GM18907 (cell line): Measurements from ENCODE around the gene HPCA.

Experiments
- ATAC-seq: cut with Tn5 transposase; IDR thresholded peaks from one replicate; pipeline ENCODE4 v1.9.1; 2021; ENCODE audit warnings: mild to moderate bottlenecking, moderate library complexity; ENCODE audit not compliant: unreplicated experiment

The HPCA gene

DNA sequence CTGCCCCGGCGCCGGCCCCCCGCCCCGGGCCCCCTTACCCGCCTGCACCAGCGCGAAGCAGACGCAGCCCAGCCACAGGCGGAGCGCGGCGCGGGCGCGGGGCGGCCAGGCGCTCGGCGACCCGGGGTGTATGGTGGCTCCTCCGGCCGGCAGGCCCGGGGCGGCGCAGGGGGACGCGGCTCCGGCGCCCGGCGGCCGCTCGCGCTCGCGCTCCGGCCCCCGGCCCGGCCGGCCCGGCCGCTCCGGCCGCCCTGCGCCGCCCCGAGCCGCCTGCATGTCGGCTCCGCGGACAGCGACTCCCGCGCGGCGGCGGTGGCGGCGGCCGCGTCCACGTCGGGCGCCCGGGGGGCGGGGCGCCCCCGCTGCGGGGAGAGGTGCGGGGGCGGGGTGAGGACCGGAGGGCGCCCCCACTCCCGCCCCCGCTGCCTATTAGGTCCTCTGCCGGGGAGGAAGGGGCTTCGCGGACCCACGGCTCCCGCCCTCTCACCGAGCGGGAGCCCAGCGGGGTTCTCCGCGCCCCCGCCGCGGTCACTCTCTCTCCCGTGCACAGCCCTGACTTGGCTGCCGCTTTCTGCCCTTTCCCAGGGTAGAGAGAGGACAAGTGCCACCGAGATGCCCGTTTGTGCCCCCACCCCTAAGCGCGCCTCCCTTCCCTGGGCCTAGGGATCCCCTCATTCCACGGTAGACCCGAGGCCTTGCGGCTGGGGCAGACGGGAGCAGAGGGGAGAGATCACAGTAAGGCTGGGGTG, 15.5 kb upstream of the HPCA start, which contains the start of gene FNDC5:
TSS of gene FNDC5 (minus strand) at position 298 of the 749 bp plus-strand sequence.
- ATAC-seq = no peak

DNA sequence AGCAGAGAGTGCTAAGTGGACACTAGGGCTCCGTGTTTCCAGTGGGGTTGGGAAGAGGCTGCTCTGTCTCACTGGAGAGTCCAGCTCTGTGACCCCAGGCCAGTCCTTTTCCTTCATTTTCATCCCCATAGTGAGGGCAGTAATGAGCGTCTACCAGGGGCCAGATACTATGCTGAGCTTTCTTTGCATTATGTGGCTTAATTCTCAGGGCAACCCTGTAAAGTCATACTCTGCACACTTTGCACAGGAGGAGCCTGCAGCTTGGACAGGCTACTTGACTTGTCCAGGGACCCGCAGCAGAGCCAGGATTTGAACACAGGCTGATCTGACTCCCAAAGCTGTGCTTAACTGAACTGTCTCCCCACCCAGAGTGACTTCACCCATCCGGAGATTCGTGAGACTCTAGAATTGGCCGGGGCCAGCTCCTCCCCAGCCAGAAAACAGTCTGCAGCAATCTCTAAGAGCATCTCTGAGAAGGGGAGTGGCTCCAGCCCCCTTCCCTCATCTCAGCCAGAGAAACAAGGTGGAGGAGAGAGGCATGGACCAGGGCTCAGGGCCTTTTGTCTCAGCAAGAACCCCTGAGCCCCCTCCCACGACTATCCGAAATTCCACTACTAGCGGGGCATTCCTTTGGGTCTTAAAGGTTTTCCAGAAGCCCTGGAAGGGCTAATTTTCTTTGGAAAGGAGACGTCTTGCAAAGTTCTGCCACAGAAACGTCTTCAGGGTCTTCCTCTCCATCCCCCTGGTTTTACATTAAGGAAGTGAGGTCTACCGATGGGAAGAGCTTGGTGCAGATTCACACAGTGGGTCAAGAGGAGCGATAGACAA, 14.7 kb upstream of the HPCA start:
- ATAC-seq = no peak

DNA sequence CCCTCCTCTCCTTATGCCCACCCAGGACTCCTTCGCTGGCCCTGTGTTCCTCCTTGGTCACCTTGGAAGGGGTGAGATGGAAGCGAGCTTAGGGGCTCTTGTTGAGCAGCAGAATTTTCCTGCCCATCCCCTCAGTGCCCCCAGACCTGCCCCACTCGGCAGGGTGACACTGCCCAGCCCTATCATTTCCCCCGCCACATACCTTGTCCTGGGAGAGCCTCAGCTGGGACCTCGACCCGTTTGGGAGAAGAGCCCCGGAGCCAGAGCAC, 14.2 kb upstream of the HPCA start:
- ATAC-seq = no peak

DNA sequence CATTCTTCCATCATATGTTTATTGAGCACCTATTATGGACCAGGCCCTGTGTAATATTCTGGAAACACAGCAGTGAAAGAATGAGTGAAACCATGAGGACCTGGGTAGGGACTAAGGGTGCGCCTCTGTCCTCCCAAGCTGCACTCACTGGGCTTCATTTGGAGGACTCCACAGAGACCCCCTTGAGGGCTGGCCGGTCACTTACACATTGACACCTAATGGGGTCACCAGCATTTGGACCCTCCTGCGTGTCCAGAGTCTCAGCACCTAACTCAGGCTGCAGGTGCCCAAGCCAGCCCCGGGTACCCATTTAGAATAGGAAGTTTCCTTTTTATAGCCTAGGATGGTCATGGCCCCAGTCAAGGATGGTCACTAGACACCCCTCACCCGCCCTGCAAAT, 12.8 kb upstream of the HPCA start:
- ATAC-seq = no peak

DNA sequence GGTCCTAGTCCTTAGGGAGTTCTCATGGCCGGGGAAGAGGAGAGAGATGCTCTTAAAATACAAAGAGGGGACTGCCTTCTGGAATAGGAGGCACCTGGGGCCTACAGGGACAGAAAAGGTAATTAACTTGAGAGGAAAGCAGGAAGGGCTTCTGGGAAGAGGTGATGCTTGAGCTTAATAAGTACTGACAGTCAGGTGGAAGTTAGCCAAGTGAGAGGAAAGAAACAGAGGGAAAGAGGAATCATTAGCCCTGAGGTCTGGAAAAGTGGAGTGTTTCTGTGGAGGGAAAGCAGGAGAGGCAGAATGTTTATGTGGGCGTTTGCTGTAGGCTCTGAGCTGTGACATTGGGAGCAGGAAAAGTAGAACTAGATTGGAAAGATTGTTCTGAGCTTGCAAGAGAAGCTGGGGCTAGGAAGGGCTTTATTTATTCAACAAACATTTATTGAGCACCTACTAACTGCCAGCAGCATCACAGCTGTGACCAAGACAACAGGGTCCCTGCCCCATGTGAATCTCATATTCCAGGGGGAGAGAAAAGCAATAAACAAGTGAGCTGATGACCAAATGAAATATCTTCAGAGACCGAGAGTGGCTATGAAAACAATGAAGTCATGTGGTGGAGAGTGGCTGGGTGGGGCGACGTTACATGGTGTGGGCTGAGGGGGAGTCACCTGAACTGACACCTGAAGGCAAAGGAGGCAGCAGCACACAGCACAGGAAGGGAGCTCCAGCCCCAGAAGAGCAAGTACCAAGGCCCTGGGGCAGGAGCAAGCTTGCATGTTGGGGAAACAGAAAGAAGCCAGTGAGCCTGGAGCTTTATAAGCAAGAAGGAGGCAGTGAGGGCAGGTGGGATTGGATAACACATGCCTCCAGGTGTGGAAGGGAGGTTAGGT, 11.2 kb upstream of the HPCA start:
- ATAC-seq = no peak

DNA sequence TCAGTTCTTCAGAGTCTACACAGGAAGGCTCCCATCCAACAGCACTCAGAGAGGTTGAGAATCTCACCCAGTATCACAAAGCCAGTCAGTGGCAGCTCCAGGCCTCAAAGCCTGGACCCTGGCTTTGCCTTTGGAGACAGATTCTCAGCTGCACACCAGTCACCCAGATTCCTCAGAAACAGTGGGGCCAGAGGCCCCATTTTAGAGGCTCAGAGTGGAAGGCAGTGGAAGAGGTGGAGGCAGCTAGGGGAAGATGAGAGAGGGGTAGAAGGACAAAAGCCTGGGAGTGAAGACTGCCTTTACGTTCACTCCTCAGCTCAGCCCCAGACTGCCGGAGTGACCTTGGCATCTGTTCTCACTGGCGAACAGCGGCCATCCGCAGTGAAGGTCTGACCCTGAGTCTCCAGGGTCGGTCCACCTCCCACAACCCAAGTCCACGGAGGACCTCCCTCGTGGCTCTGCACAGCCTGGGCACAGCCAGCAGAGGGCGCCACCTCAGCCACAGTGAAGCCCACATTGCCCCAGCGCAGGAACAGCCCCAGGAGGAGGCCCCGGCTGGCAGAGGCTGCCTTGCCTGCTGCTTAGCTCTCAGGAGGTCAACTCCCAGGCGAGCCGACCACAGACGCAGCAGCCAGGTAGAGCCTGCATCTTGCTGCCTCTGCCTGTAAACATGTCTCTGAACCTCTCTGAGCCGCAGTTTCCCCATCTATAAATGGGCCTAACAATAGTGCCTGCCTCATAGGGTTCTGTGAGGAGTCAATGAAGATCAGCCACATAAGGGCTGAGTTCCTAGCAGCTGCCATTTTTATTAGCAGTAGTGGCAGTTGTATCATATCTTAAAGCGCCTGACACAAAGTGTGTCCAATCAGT, 9.7 kb upstream of the HPCA start:
- no peak for ATAC-seq

DNA sequence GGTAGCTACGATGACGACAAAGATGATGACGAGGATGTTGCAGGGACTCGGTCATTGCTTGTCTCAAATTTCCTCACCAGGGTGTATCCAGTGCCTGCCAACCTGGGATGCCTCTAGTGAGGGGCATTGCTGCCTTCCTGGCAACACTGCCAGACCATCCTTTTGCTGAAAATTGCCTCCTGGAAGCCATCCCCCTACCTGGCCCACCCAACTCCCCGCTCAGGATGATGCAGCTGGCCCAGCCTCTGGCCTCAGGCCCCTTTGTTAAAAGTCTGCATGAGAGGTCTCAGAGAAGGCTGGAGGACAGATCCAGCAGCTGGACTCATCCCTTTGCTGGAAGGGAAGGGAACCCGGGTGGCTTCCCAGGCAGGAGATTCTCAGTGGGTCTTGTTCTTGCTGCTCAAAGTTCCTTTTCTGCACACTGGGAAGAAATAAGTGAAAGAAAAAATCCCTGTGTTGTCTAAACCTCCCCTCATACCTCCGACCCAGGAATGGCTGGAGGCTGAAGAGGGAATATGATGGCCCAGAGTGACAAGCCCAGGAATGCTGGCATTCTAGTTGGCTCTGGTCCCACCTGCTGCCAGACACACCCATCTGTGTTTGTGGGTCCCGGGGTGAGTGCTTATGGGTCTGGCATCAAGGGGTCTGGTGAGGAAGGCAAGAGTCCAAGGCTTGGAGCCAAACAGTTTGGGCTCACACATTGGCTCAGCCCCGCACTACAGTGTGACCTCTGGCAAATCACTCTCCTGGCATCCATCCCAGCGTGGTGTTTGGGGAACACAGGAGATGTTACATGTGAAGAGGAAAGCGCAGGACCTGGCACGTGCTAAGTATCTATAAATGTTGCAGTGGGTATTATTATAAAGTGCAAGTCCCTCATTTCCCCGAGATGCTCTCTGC, 8.8 kb upstream of the HPCA start:
- no peak for ATAC-seq

DNA sequence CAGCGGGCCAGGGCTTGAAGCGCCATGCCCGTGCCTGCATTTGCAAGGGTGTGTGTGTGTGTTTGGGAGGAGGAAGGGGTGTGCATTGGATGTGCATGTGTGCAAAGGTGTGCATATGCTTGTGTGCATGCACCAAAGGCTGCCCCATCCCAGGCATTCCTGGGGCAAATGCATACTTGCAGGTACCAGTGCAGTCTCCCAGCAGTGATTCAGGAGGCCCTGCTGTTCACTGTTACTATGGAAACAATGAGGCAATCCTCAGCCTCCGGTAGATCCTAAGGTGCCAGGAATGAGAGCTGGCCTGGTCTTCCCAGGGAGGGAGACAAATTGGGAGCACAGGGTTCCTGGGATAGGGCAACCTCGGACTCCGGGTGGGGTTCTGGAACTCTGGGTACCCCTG, 8.1 kb upstream of the HPCA start:
- no peak for ATAC-seq

DNA sequence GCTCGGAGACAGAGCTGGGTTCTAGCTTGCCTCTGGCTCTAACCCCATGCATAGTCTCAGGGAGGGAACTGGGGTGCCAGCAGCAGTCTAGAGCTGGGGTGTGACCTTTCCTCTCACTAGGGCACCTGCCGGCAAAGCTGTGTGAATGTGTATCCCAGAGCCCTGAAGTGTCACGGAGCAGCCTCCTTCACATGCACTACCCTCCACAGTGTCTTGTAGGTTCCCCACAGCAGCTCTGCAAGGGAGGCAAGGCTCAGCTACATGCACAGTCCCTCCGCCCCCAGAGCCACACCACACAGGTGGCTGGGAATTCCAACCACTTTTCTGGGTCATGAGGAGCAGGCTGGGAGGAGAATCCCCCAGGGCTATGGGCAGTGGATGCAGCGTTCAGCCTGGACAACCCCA, 7.7 kb upstream of the HPCA start:
- no peak for ATAC-seq

DNA sequence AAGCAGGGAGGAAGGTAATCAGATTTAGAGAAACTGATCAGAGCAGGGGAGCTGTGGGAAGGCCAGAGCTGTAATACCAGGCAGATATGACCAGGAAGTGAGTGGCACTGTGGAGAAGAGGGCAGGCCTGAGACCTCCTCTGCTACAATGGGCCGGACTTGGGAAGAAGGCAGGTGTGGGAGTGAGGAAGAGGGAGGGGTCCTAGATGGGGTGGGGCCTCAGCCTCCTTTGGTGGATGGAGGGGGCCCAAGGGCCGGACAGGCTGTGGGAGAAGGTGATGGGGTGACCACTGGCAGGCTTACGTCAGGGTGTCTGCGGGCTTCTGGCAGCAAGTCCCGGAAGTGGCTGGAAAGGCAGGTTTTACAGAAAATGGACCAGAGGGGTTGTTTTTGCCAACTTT, 5.0 kb upstream of the HPCA start:
- ATAC-seq = no peak

DNA sequence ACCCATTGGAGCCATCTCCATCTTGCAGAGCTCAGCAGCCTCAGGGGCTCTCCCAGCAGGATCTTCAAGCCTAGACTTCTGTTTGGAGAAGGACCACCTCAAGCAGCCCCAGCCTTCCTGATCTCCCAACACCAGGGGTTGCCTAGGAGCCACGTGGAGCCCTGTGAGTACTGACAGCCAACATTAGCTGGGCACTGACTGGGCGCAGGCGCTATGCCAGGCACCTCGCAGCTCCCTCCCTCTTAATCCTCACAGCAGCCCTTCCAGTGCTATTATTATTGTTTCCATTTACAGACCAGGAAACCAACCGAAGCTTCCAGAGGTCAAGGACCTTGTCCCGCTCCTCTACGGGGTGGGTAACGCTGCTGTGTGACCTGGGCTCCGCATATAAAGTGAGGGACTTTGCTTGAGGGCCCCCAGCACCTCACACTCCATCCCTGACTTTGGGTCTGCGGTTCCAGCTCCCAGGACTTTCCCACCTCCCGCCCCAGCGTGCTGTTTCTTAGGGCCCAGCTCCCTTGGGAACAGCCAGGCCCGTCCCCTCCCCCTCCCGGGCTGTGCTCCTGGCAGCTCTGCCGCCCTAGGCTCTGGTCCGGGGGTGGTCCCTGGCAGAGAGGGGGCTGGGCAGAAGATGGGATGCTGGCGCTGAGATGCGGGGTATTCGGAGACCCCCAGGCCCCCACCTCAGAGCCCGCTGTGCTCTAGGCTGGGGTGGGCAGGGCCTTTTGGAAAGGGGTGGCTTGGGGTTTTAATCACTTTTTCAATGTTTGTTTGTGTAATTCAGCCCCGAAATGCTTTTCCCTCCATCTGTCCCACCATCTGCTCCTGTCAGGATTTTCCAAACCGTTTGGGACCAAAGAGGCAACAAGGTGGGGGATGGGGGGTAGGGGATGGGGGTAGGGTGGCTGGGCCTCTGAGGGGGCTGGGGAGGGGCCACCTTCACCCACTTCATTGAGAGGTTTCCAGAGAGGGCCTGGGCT, 4.1 kb upstream of the HPCA start:
- no peak for ATAC-seq

DNA sequence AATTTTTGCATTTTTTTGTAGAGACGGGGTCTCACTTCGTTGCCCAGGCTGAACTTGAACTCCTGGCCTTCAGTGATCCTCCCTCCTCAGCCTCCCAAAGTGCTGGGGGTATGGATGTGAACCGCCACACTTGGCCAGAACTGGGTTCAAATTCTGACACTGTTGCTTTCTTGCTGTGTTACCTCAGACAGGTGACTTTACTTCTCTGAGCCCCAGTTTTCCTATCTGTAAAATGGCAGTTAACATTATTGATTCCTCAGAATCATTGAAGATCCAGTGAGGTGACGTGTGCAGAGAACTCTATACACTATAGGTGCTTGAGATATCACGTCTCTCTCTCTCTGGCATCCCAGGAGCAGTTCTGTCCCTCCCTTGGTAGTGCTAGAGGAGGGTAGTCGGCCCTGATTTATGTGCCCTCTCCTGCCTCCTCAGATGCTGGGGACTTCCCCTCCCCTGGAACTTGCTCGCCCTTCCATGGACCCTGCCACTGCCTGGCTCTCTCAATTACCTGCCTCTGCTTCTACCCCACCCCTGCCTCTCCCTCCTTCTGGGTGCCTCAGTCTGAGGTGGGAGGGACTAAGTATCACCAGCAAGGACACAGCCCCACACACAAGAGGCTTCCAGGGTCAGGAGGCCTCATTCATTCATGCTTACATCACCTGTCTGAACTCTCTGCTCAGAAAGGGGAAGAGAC, 2.8 kb upstream of the HPCA start:
- ATAC-seq = no peak

DNA sequence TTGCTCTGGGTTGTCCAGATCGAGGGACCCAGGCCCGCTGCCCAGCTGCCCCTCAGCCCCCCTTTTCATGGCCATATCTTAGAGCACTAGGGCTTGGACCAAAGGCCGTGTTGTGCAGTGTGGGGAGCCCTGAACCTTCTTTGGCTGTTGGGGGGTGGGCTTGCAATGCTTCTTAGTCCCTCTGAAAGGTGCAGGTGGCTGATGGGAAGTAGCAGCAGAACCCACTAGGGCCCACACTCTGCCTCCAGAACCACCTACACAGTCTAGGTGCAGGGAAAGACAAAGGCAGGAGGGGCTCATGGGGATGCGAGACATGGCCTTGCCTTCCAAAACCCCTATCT, 2.3 kb upstream of the HPCA start:
- ATAC-seq = no peak

DNA sequence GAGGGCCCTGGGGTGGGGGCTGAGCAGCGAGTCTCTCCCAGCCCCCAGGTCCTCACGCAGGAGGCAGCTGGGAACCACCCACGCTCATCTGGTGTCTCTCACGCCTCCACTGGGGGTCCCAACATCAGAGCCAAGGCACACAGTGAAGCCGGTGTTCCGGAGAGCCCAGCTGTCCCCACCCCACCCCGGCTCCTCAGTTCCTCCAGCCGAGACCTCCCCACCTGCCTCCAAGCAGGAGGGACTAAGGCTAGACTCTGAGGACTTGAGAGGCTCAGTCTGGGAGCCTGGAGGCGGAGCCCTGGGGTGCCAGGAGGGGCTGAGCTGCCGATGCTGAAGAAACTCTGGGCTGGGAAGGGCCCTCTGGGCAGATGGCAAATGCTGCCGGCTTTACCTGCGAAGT, 1.6 kb upstream of the HPCA start:
- ATAC-seq = no peak

DNA sequence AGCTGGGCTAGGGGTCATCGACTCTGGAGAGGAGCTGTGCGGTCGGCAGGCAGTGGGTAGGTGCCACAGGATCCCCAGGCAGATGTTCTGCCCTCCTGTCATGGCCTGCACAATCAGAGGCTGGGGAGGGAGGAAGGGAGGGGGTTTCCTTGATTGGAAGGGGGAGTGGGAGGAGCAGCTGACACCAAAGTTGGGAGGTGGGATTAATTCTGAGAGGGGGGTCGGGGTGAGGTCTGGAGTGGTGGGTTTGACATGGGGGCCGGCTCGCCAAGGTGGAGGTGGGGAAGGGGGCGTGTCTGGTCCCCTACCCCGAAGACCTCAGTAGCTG, 651 bp upstream of the HPCA start:
- ATAC-seq = no peak

DNA sequence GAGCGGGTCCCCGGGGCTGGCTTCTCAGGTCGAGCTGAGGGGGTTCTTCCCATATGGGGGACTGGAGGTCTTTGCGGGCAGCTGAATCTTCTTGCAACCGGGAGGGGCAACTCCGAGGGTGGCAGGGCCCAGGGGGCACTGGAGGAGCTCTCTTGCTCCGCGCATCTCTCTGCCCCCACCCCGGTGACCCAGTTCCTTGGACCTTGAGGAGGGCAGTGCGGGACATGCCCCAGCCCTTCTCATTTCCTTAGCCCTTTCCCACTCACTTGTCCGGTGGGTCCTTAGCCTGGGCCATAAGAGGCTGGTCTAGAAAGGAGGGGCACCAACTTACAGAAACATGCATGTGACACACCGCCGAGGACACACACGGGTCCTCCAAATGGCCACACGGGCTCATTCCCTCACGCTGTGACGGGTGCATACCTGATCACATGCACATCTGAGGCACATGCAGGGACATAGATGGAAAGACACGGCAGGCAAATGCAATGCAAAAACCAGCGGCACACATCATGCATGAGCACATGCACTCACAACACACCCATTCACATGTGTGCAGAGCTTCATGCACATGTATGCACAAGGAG, 630 bp downstream of the HPCA start:
- ATAC-seq = no peak

DNA sequence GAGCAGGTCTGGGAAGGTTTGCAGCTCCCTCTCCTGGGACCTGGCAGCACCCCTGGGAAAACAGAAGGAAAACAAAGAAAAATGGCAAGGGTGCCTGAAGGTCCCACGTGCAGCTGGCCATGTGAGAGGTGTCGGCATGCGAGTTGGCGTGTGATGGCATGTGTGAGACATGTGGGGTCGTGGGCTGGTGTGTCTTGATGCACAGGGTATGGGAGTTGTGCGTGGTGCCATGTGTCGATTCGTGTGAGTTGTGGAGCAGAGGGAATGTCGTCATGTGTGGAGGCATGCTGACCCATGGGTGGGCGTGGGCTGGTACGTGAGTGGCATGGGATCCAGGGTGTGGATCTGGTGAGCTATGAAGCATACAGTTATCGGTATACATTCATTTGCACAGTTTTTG, 1.3 kb downstream of the HPCA start:
- no peak for ATAC-seq

DNA sequence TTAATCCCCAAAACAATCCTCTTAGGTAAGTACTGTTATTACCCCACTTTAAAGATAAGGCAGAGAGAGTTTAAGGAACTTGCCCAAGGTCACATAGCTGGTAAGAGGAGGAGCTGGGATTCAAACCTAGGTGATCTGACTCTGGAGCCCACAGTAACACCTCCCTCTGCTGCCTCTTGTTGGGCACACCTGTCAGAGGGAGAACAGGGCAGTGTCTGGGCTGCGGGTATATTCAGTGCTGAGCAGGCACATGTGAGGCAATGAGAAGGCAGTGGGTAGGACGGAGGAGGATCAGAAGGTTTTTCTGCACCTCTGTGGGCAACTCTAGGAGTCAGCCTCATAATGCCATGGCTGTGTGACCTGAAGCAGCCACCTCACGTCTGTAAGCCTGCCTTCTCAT, 1.8 kb downstream of the HPCA start:
- ATAC-seq = no peak
